Subcutaneous adipose tissue (tissue), 4 donors: Measurements from ENCODE around the gene ASCL2. TPM values are rescaled to one million over a fixed set of nuclear protein-coding genes. Genes with fewer than 3 reads are reported as not detected.

Source experiments
- CTCF ChIP-seq: fragments of 450-650 bp; IDR thresholded peaks from one replicate; pipeline ENCODE4 v1.5.1; 2016; ENCODE audit warnings: low read depth, mild to moderate bottlenecking, control low read depth, antibody characterized with exemption, moderate library complexity
- total RNA-seq, 4 donors: library from RNA; depleted of rRNA; stranded (reverse); fragments of >200 nt; gene quantifications; one replicate each; pipeline ENCODE4 v1.1.0, GENCODE V29; 2016

Gene ASCL2
- total RNA-seq, 4 donors from 2014 or later, result 0.22 to 0.98 (median 0.63) TPM

GRCh38 chr11:2311353-2312133 lies 41.2 kb upstream of the ASCL2 start:
- TF ChIP-seq CTCF, result no peak

- TF ChIP-seq CTCF, result no peak
Observed at GRCh38 chr11:2310786-2311352, 40.5 kb upstream of the ASCL2 start.

- TF ChIP-seq CTCF, result no peak
Observed at GRCh38 chr11:2310073-2310785, 39.8 kb upstream of the ASCL2 start.

- no peak for TF ChIP-seq CTCF
Observed at GRCh38 chr11:2309251-2310072, 39.1 kb upstream of the ASCL2 start.

GRCh38 chr11:2308713-2309112 lies 38.3 kb upstream of the ASCL2 start:
- no peak for TF ChIP-seq CTCF

GRCh38 chr11:2307501-2308331 lies 37.3 kb upstream of the ASCL2 start:
- TF ChIP-seq CTCF, result no peak
